Erythroblast (primary cell): Measurements from ENCODE around the gene IL17REL.

Experiments
- GATA1 ChIP-seq: IDR thresholded peaks from 2 replicates; pipeline ENCODE4 v1.6.1; 2011; ENCODE audit warnings: low read depth, mild to moderate bottlenecking, control low read depth, low read length, moderate library complexity
- POLR2A ChIP-seq: IDR thresholded peaks from 2 replicates; pipeline ENCODE4 v1.6.1; 2011; ENCODE audit warnings: mild to moderate bottlenecking, low read length

DNA sequence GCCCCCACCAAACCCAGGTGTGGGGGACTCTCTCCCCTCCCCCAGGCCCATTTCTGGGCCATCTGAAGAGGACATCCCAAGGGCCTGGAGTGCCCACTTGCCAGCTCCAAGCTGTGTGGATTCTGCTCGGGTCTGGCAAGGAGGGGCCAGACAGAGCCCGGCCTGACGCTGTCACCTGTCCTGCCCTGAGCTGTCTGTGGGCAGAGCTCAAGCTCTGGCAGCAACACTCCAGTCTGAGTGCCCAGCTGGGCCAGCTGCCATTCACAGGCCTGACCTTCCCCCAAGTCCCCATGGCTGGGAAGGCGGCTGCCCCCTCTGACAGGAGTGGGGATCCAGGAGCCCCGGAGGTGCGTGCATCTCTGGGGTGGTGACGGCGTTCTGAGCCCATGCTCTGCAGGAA, 58.2 kb downstream of the IL17REL start:
- TF ChIP-seq POLR2A, result no peak
- TF ChIP-seq GATA1, result no peak
